ENCODE data around the gene FAM20C. TPM values are rescaled to one million over a fixed set of nuclear protein-coding genes. Genes with fewer than 3 reads are reported as not detected.

The FAM20C gene
- total RNA-seq, 1 experiment from 2014 or later, result 62.6 TPM

GRCh38 chr7:216360-217300 is 24.3 kb downstream of the FAM20C start:
- H3K9ac ChIP-seq (ENCODE audit: extremely low read depth, insufficient read length, low read length), result no peak overlapping the region
- Mint-ChIP-seq H3K4me3 (no peak overlapping the region; a peak in 1 of 5 replicates), H3K27ac (peak overlapping the region in 1 of 3 experiments; percentile 48; a peak in 4 of 7 replicates)

More at GRCh38 chr7:216360-217300, 24.3 kb downstream of the FAM20C start:
- peaks cover 9% of the 10 kb centered on the region in 2 experiments for H3K4me1 Mint-ChIP-seq
- H3K23me2 ChIP-seq (ENCODE audit: insufficient read length, low read depth, low read length, poor library complexity, severe bottlenecking), result no peaks in the 10 kb centered on the region
- no peak overlapping the region for H3K4me2 ChIP-seq (ENCODE audit: insufficient read depth, insufficient read length, low read length)
- H3K9me3 ChIP-seq (ENCODE audit: control insufficient read depth, low read depth, low read length), result no peaks in the 10 kb centered on the region
- DNase-seq, result no peak
- no peak overlapping the region for H3K14ac ChIP-seq (ENCODE audit: insufficient read depth, low read length)
- no peak overlapping the region for H2BK5ac ChIP-seq (ENCODE audit: insufficient read length, low read length)
- no peak overlapping the region for H4K5ac ChIP-seq (ENCODE audit: insufficient read length, low read depth, low read length)
- no peaks in the 10 kb centered on the region for H3K27me3 ChIP-seq (ENCODE audit: insufficient read depth, low read length)
- H3K27ac ChIP-seq (ENCODE audit: insufficient read length, low read depth, low read length), result no peak overlapping the region
- no peak overlapping the region for H3K18ac ChIP-seq (ENCODE audit: insufficient read length, low read depth, low read length)
- H4K91ac ChIP-seq (ENCODE audit: insufficient read length, low read depth, low read length), result no peak overlapping the region
- H2BK120ac ChIP-seq (ENCODE audit: low read depth, low read length, poor library complexity, severe bottlenecking), result no peak overlapping the region
- H3K56ac ChIP-seq (ENCODE audit: insufficient read length, low read depth, low read length), result no peak overlapping the region
- no CpG with 5 or more reads among the region's 24 CpGs for WGBS (ENCODE audit: extremely low coverage, insufficient read length, low lambda C conversion rate)
- no peak overlapping the region for H2AK5ac ChIP-seq (ENCODE audit: insufficient read length, low read length)
- TF ChIP-seq, protein P1, sequence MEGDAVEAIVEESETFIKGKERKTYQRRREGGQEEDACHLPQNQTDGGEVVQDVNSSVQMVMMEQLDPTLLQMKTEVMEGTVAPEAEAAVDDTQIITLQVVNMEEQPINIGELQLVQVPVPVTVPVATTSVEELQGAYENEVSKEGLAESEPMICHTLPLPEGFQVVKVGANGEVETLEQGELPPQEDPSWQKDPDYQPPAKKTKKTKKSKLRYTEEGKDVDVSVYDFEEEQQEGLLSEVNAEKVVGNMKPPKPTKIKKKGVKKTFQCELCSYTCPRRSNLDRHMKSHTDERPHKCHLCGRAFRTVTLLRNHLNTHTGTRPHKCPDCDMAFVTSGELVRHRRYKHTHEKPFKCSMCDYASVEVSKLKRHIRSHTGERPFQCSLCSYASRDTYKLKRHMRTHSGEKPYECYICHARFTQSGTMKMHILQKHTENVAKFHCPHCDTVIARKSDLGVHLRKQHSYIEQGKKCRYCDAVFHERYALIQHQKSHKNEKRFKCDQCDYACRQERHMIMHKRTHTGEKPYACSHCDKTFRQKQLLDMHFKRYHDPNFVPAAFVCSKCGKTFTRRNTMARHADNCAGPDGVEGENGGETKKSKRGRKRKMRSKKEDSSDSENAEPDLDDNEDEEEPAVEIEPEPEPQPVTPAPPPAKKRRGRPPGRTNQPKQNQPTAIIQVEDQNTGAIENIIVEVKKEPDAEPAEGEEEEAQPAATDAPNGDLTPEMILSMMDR (conservative IDR thresholded peaks at IDR 0.05), result no peak
- H2AFZ ChIP-seq (ENCODE audit: low read length), result no peak overlapping the region
- no peak overlapping the region for H3T11ph ChIP-seq (ENCODE audit: low read length)
- H3K4me1 ChIP-seq (ENCODE audit: insufficient read depth, low read length), result no peaks in the 10 kb centered on the region; the same call in 1 of the 2 replicates
- H4K20me1 ChIP-seq (ENCODE audit: control insufficient read depth, insufficient read depth, insufficient read length), result no peaks in the 10 kb centered on the region
- H2BK20ac ChIP-seq (ENCODE audit: low read depth, low read length, poor library complexity, severe bottlenecking), result no peak overlapping the region
- no peak overlapping the region for H3K23ac ChIP-seq (ENCODE audit: insufficient read length, low read depth, low read length)
- H2BK15ac ChIP-seq (ENCODE audit: low read depth, low read length), result no peak overlapping the region
- H3K79me2 ChIP-seq (ENCODE audit: insufficient read depth, low read length), result no peaks in the 10 kb centered on the region; the same call in 1 of the 2 replicates
- H3K4ac ChIP-seq (ENCODE audit: low read depth, low read length), result no peak overlapping the region
- no peaks in the 10 kb centered on the region for H3K79me1 ChIP-seq (ENCODE audit: insufficient read depth, low read depth, low read length, poor library complexity, severe bottlenecking)
- H3K27me3 Mint-ChIP-seq (ENCODE audit: low read depth), result no peaks in the 10 kb centered on the region
- H3K36me3 Mint-ChIP-seq (ENCODE audit: insufficient read depth in 1 of 3, low read depth in 3 of 3), result peaks cover 23 to 44% (median 26%) of the 10 kb centered on the region in 3 experiments
- H2BK12ac ChIP-seq (ENCODE audit: insufficient read length, low read depth, low read length), result no peak overlapping the region
- H4K8ac ChIP-seq (replicated peaks; ENCODE audit: insufficient read length, low read depth, low read length), result no peak overlapping the region
- no peaks in the 10 kb centered on the region for H3K9me3 Mint-ChIP-seq
